ENCODE results near the gene HMBS.

DNA sequence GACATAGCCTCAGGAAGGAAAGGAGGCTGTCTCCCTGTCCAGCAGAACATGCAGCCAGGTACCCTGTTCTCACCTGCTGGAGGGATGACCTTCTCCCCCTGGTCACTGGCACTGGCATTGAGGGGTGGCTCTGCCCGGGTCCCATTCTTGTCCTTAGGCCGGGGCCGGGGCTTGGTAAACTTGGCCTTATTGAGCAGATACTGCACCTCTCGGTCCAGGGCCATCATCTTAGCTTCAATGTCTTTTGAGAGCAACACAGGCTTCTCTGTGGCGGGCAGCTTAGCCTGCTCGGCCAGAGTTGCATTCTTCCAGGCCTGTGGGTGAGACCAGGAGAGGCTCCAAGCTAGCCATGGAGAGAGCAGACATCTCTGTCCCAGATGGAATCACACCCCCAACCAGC is 38.2 kb upstream of the HMBS start:
- no peak for TF ChIP-seq POLR2A (IDR thresholded peaks at IDR 0.05)
- no peak for TF ChIP-seq CTCF (IDR thresholded peaks at IDR 0.05)

Data from body of pancreas (tissue), 4 donors.